HEK293T (cell line): ENCODE measurements around the gene PLA2G1B.

Source experiments
- CTCF ChIA-PET: fragments of 350-600 bp; formaldehyde crosslinking; extraction: SDS; loops from one replicate; lab custom pipeline; 2021; ENCODE audit warnings: antibody characterized with exemption, inconsistent platforms; lab: Yijun Ruan, JAX
- POLR2A ChIA-PET: fragments of 350-600 bp; formaldehyde crosslinking; extraction: SDS; loops from one replicate; lab custom pipeline; 2020; ENCODE audit warnings: antibody characterized with exemption, inconsistent platforms; lab: Yijun Ruan, JAX
- DNase-seq: peaks from one replicate; pipeline ENCODE4 v3.0.0; 2012; ENCODE audit warnings: mixed read lengths; ENCODE audit errors: extremely low spot score
- ARNT ChIP-seq: fragments of 450-650 bp; IDR thresholded peaks from 2 replicates; pipeline ENCODE4 v1.6.1; 2017; ENCODE audit warnings: mild to moderate bottlenecking
- BHLHE40 ChIP-seq: fragments of 450-650 bp; IDR thresholded peaks from 2 replicates; pipeline ENCODE4 v1.6.1; 2016; ENCODE audit warnings: mild to moderate bottlenecking, moderate library complexity, borderline replicate concordance
- CTBP1 ChIP-seq: fragments of 450-650 bp; IDR thresholded peaks from 2 replicates; pipeline ENCODE4 v1.6.1; 2016; ENCODE audit warnings: borderline replicate concordance
- ELF4 ChIP-seq: fragments of 450-650 bp; IDR thresholded peaks from 2 replicates; pipeline ENCODE4 v1.6.1; 2017; ENCODE audit warnings: antibody characterized with exemption
- FOXA1 ChIP-seq: fragments of 450-650 bp; IDR thresholded peaks from 2 replicates; pipeline ENCODE4 v1.6.1; 2016; ENCODE audit warnings: mild to moderate bottlenecking
- FOXK2 ChIP-seq: fragments of 450-650 bp; IDR thresholded peaks from 2 replicates; pipeline ENCODE4 v1.6.1; 2016; ENCODE audit warnings: mild to moderate bottlenecking
- FOXM1 ChIP-seq: fragments of 450-650 bp; IDR thresholded peaks from 2 replicates; pipeline ENCODE4 v1.6.1; 2017; ENCODE audit warnings: mild to moderate bottlenecking, borderline replicate concordance
- HDGF ChIP-seq: fragments of 450-650 bp; IDR thresholded peaks from 2 replicates; pipeline ENCODE4 v1.6.1; 2017; ENCODE audit warnings: antibody characterized with exemption, borderline replicate concordance
- L3MBTL2 ChIP-seq: fragments of 450-650 bp; conservative IDR thresholded peaks from 2 replicates; pipeline ENCODE4 v1.6.1; 2016; ENCODE audit warnings: mild to moderate bottlenecking
- LEF1 ChIP-seq: fragments of 450-650 bp; IDR thresholded peaks from 2 replicates; pipeline ENCODE4 v1.6.1; 2017; ENCODE audit warnings: mild to moderate bottlenecking, borderline replicate concordance
- NFRKB ChIP-seq: fragments of 450-650 bp; IDR thresholded peaks from 2 replicates; pipeline ENCODE4 v1.6.1; 2016; ENCODE audit warnings: mild to moderate bottlenecking, moderate library complexity
- PKNOX1 ChIP-seq: fragments of 450-650 bp; IDR thresholded peaks from 2 replicates; pipeline ENCODE4 v1.6.1; 2016
- SP1 ChIP-seq: fragments of 450-650 bp; IDR thresholded peaks from 2 replicates; pipeline ENCODE4 v1.6.1; 2017
- SUZ12 ChIP-seq: fragments of 450-650 bp; IDR thresholded peaks from 2 replicates; pipeline ENCODE4 v1.6.1; 2016; ENCODE audit warnings: mild to moderate bottlenecking
- TARDBP ChIP-seq: fragments of 450-650 bp; IDR thresholded peaks from 2 replicates; pipeline ENCODE4 v1.6.1; 2016
- ZNF384 ChIP-seq: fragments of 450-650 bp; IDR thresholded peaks from 2 replicates; pipeline ENCODE4 v1.6.1; 2016

PLA2G1B gene

GRCh38 chr12:120350576-120351350 is 23.2 kb upstream of the PLA2G1B start:
- no peak for DNase-seq
- CTCF ChIA-PET: no interaction called here
- POLR2A ChIA-PET: interaction anchor here (1.1 kb wide), 1 partner anchor 87 kb away, joined by 3 read pairs; the partner anchor contains the start of gene COX6A1
- TF ChIP-seq FOXM1 (no peak), CTBP1 (no peak), TARDBP (no peak), FOXK2 (no peak), ZNF384 (no peak), SP1 (no peak), ELF4 (no peak), NFRKB (no peak)

- ChIA-PET CTCF (interaction anchor here (0.6 to 1.1 kb wide), 2 partner anchors 12 to 217 kb away, joined by 3 read pairs; no protein-coding TSS in a partner anchor), POLR2A (no interaction called here)
- TF ChIP-seq NFRKB (no peak), HDGF (no peak), CTBP1 (no peak), PKNOX1 (no peak)
- no peak for DNase-seq
These were observed 20.2 kb upstream of the PLA2G1B start for GRCh38 chr12:120347766-120348165.

GRCh38 chr12:120346681-120347080 is 19.1 kb upstream of the PLA2G1B start:
- TF ChIP-seq HDGF: no peak
- no peak for TF ChIP-seq L3MBTL2
- no peak for TF ChIP-seq PKNOX1
- TF ChIP-seq FOXK2: no peak
- no peak for TF ChIP-seq FOXA1
- TF ChIP-seq ARNT: no peak
- no peak for TF ChIP-seq FOXM1
- DNase-seq: no peak
- ChIA-PET CTCF (interaction anchor here (1.1 kb wide), 1 partner anchor 11 kb away, joined by 3 read pairs; no protein-coding TSS in a partner anchor), POLR2A (no interaction called here)

- POLR2A ChIA-PET: no interaction called here
- CTCF ChIA-PET: no interaction called here
- TF ChIP-seq ELF4 (no peak), FOXK2 (no peak), SUZ12 (no peak), L3MBTL2 (no peak), HDGF (no peak), LEF1 (no peak), PKNOX1 (no peak)
- no peak for DNase-seq
These were observed 18.5 kb upstream of the PLA2G1B start for GRCh38 chr12:120346031-120346430.

GRCh38 chr12:120343692-120344091 is 16.1 kb upstream of the PLA2G1B start:
- TF ChIP-seq SP1 (no peak), LEF1 (no peak)
- POLR2A ChIA-PET: no interaction called here
- CTCF ChIA-PET: no interaction called here
- DNase-seq: no peak

GRCh38 chr12:120343039-120343537 is 15.5 kb upstream of the PLA2G1B start:
- POLR2A ChIA-PET: no interaction called here
- CTCF ChIA-PET: no interaction called here
- no peak for TF ChIP-seq ELF4
- no peak for TF ChIP-seq CTBP1
- TF ChIP-seq BHLHE40: no peak
- TF ChIP-seq FOXA1: no peak
- no peak for TF ChIP-seq ARNT
- DNase-seq: no peak

GRCh38 chr12:120342175-120343038 is 14.8 kb upstream of the PLA2G1B start:
- CTCF ChIA-PET: interaction anchor here (0.7 kb wide), 1 partner anchor 34 kb away, joined by 3 read pairs; no protein-coding TSS in a partner anchor
- POLR2A ChIA-PET: no interaction called here
- TF ChIP-seq ZNF384: no peak
- no peak for TF ChIP-seq LEF1
- TF ChIP-seq TARDBP: no peak
- TF ChIP-seq FOXM1: no peak
- no peak for TF ChIP-seq CTBP1
- no peak for TF ChIP-seq ARNT
- TF ChIP-seq NFRKB: no peak
- TF ChIP-seq BHLHE40: no peak
- no peak for TF ChIP-seq SP1
- no peak for TF ChIP-seq L3MBTL2
- TF ChIP-seq SUZ12: no peak
- no peak for TF ChIP-seq PKNOX1
- no peak for TF ChIP-seq HDGF
- no peak for TF ChIP-seq FOXA1
- TF ChIP-seq ELF4: no peak
- TF ChIP-seq FOXK2: no peak
- DNase-seq: no peak
